ENCODE results near the gene TECPR2. TPM values are rescaled to one million over a fixed set of nuclear protein-coding genes. Genes with fewer than 3 reads are reported as not detected.

TECPR2 gene
- total RNA-seq, 3 donors from 2014 or later (not counting 1 experiment from before 2014, with no cell fraction given): 10.8 to 18.6 (median 15.3) TPM

DNA sequence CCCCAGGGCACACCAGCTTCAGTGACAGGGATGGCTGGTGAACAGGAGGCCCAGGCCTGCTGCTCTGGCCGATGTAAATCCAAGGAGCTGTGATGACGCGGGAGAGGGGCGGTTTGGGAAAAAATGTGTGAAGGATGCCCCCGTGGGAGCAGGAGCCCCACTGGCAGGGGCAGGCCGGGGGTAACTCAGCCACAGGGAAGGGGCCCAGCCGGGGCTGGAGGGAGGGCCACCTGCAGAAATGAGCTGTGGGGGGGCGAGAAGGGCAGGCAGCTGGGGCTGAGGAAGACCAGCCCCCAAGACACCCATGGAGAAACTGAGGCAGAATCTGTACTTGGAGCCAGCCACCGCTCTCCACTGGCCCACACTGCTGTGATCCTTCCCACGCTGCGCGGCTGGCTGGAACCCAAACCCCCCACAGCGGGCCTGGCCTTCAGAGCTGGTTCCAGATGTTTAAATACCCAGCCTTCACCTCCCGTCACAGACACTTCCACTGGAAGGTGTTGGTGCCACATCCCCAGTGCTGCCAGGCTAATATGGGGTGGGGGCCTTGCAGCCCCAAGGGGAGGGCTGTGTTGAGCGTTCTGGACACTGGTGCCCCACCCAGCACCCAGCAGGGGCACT lies 175.3 kb downstream of the TECPR2 start:
- Mint-ChIP-seq H3K4me3 (no peak overlapping the region), H3K36me3 (no peaks in the 10 kb centered on the region), H3K4me1 (no peaks in the 10 kb centered on the region), H3K27me3 (ENCODE audit: low read depth in 2 of 2) (peaks cover 0 to 3% of the 10 kb centered on the region in 2 donors), H3K9me3 (no peaks in the 10 kb centered on the region), H3K27ac (no peak overlapping the region)
- no peak for ATAC-seq
- Histone ChIP-seq H3K36me3 (ENCODE audit: control insufficient read depth, insufficient read depth, low read length) (no peaks in the 10 kb centered on the region), H3K27ac (ENCODE audit: low read length) (no peak overlapping the region), H3K4me1 (ENCODE audit: control insufficient read depth, insufficient read depth, low read length) (no peaks in the 10 kb centered on the region), H3K27me3 (ENCODE audit: control insufficient read depth, insufficient read depth, low read length) (no peaks in the 10 kb centered on the region), H3K4me3 (ENCODE audit: low read length) (no peak overlapping the region), H3K9me3 (ENCODE audit: control insufficient read depth, insufficient read depth, low read length) (no peaks in the 10 kb centered on the region)
- no peak for DNase-seq
- WGBS (ENCODE audit: insufficient coverage): 83% methylated on average over 15 of the region's 15 CpGs
- TF ChIP-seq, protein P1, sequence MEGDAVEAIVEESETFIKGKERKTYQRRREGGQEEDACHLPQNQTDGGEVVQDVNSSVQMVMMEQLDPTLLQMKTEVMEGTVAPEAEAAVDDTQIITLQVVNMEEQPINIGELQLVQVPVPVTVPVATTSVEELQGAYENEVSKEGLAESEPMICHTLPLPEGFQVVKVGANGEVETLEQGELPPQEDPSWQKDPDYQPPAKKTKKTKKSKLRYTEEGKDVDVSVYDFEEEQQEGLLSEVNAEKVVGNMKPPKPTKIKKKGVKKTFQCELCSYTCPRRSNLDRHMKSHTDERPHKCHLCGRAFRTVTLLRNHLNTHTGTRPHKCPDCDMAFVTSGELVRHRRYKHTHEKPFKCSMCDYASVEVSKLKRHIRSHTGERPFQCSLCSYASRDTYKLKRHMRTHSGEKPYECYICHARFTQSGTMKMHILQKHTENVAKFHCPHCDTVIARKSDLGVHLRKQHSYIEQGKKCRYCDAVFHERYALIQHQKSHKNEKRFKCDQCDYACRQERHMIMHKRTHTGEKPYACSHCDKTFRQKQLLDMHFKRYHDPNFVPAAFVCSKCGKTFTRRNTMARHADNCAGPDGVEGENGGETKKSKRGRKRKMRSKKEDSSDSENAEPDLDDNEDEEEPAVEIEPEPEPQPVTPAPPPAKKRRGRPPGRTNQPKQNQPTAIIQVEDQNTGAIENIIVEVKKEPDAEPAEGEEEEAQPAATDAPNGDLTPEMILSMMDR (IDR thresholded peaks at IDR 0.05): no peak
- intact Hi-C loops (cut with micrococcal nuclease): no loop called here

DNA sequence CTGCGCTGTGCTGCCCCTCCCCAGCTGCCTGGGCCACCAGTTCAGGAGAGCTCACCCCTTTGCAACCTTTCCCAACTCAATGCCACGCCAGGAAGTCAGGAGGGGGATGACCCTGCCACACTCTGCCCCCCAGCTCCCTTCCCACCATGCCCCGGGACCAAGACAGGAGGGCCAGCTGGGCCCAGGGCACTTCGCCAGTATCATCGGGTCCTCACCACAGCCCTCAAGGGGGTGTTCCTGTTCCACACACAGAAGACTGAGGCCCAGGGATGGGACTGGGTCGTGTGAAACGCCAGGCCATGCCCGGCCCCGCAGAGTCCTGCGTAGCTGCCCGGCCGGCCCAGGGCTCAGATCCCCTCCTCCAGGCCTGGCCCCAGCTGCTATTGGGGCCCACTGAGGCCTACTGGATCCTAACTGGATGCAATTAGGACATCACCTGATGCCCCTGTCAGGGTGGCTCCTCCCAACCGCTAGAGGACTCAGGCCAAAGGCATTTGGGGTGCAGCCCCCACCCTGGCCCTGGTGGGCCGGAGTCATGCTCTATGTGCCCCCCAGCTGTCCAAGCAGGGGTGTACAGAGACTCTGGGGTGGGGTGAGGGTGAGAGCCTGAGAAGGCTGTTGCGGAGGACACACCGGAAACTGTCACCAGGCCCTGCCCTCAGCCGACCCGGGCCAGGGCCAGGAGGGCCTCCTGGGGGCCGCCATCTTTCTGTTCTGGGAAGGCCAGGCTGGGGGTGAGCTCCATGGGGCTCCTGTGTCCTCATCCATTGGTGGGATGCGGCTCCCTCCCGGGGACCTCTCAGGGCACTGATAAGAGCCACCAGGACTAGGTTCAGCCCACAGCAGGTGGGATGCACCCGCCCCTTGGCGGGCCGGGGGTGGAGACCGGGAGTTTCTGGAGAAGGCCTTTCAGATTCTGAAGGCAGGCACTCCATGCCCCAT lies 176.1 kb downstream of the TECPR2 start:
- Histone ChIP-seq H3K4me1 (ENCODE audit: control insufficient read depth, insufficient read depth, low read length) (no peaks in the 10 kb centered on the region), H3K36me3 (ENCODE audit: control insufficient read depth, insufficient read depth, low read length) (no peaks in the 10 kb centered on the region), H3K4me3 (ENCODE audit: low read length) (no peak overlapping the region), H3K9me3 (ENCODE audit: control insufficient read depth, insufficient read depth, low read length) (no peaks in the 10 kb centered on the region), H3K27me3 (ENCODE audit: control insufficient read depth, insufficient read depth, low read length) (no peaks in the 10 kb centered on the region), H3K27ac (ENCODE audit: low read length) (no peak overlapping the region)
- no peak overlapping the region for H3K4me3 Mint-ChIP-seq
- no peak for ATAC-seq
- TF ChIP-seq, protein P1 (IDR thresholded peaks at IDR 0.05): no peak
- no peak for DNase-seq
- no peak overlapping the region for H3K27ac Mint-ChIP-seq
- no peaks in the 10 kb centered on the region for H3K36me3 Mint-ChIP-seq
- no peaks in the 10 kb centered on the region for H3K9me3 Mint-ChIP-seq
- H3K27me3 Mint-ChIP-seq (ENCODE audit: low read depth in 2 of 2): peaks cover 2 to 5% of the 10 kb centered on the region in 2 donors
- no peaks in the 10 kb centered on the region for H3K4me1 Mint-ChIP-seq
- whole genome bisulfite sequencing (ENCODE audit: insufficient coverage): 66% methylated on average over 25 of the region's 25 CpGs
- intact Hi-C loops (cut with micrococcal nuclease): no loop called here

DNA sequence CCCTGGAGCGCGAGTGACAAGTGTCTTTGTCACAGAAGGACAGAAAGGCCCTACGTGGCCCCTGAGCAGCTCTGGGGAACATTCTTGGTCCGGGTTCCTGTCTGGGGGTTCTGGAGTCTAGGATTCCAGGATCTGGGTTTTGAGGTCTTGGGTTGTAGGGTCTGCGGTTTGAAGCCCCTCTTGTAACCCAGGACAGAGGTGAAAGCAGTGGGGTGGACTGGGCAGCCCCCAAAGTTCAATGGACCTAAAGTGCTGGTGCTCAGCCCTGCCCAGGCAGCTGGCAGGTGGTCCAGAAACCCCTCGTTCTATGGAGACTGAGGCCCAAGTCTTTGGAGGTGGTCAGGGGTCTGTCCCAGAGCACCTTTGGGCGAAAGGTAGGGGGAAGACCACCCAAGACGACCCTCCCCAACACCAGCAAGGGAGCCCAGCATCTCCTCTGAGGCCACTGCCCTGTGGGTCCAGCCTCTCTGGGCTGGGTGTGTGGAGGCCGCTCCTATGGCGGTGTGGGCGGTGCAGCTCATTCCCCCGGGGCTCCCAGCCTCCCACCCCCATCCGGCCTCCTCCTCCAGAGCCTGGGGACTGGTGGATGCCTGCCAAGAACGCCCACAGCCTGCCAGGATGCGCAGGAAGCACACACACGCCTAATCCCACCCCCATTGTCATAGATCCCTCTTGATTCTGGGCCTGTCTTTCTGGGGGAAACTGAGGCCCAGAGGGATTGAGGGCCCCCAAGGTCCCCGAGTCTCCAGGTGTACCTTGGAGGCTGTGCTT lies 177.0 kb downstream of the TECPR2 start:
- H3K27me3 Mint-ChIP-seq (ENCODE audit: low read depth in 2 of 2): peaks cover 6 to 9% of the 10 kb centered on the region in 2 donors
- H3K9me3 ChIP-seq (ENCODE audit: control insufficient read depth, insufficient read depth, low read length): no peaks in the 10 kb centered on the region
- H3K4me3 Mint-ChIP-seq: no peak overlapping the region
- no peak overlapping the region for H3K4me3 ChIP-seq (ENCODE audit: low read length)
- 73% methylated on average over 17 of the region's 17 CpGs for WGBS (ENCODE audit: insufficient coverage)
- H3K4me1 ChIP-seq (ENCODE audit: control insufficient read depth, insufficient read depth, low read length): peaks cover 3% of the 10 kb centered on the region
- TF ChIP-seq, protein P1 (IDR thresholded peaks at IDR 0.05): no peak
- H3K36me3 ChIP-seq (ENCODE audit: control insufficient read depth, insufficient read depth, low read length): no peaks in the 10 kb centered on the region
- ATAC-seq: no peak
- DNase-seq: no peak
- H3K27me3 ChIP-seq (ENCODE audit: control insufficient read depth, insufficient read depth, low read length): peaks cover 3% of the 10 kb centered on the region
- H3K27ac ChIP-seq (ENCODE audit: low read length): no peak overlapping the region
- intact Hi-C loops (cut with micrococcal nuclease): no loop called here
- no peak overlapping the region for H3K27ac Mint-ChIP-seq
- no peaks in the 10 kb centered on the region for H3K4me1 Mint-ChIP-seq
- no peaks in the 10 kb centered on the region for H3K36me3 Mint-ChIP-seq
- H3K9me3 Mint-ChIP-seq: no peaks in the 10 kb centered on the region

Data from natural killer cell (primary cell).